Thymus (tissue), 11 donors: ENCODE results near the gene SYT14. TPM values are rescaled to one million over a fixed set of nuclear protein-coding genes. Genes with fewer than 3 reads are reported as not detected.

Source experiments
- DNase-seq, 9 donors: peaks; one replicate each; pipeline ENCODE4 v3.0.0-alpha.2; 2013; ENCODE audit warnings: low spot score in 9 of 9, low read depth in 6 of 9, missing footprints in 1 of 9
- H3K27ac ChIP-seq, 2 donors: one replicate each; pipeline ENCODE4 v1.5.1; 2013; ENCODE audit warnings: control low read depth in 1 of 2, low read depth in 1 of 2, low read length in 1 of 2, mild to moderate bottlenecking in 1 of 2, moderate library complexity in 1 of 2
- H3K27me3 ChIP-seq, 2 donors: one replicate each; pipeline ENCODE4 v1.5.1; 2013; ENCODE audit warnings: low read length in 1 of 2; ENCODE audit not compliant: control insufficient read depth in 2 of 2, insufficient read depth in 1 of 2
- H3K36me3 ChIP-seq, 2 donors: one replicate each; pipeline ENCODE4 v1.5.1; 2013; ENCODE audit warnings: low read length in 1 of 2, mild to moderate bottlenecking in 1 of 2, moderate library complexity in 1 of 2; ENCODE audit not compliant: control insufficient read depth in 2 of 2, insufficient read depth in 2 of 2
- H3K4me1 ChIP-seq, 2 donors: one replicate each; pipeline ENCODE4 v1.5.1; 2013; ENCODE audit warnings: low read length in 2 of 2; ENCODE audit not compliant: control insufficient read depth in 2 of 2, insufficient read depth in 2 of 2
- H3K4me3 ChIP-seq, 2 donors: one replicate each; pipeline ENCODE4 v1.5.1; 2013; ENCODE audit warnings: low read length in 2 of 2, control low read depth in 1 of 2, mild to moderate bottlenecking in 1 of 2
- H3K9me3 ChIP-seq, 2 donors: one replicate each; pipeline ENCODE4 v1.5.1; 2013; ENCODE audit warnings: low read length in 1 of 2, mild to moderate bottlenecking in 1 of 2; ENCODE audit not compliant: control insufficient read depth in 2 of 2, insufficient read depth in 1 of 2
- WGBS: extraction: QIAGEN DNeasy Blood & Tissue Kit; methylation state at CpG from one replicate; pipeline ENCODE4 v1.1.7; 2013; 5-methylcytosine and 5-hydroxymethylcytosine counted together
- polyA plus RNA-seq: library from polyadenylated mRNA; stranded (reverse); fragments of 200-250 nt; gene quantifications from one replicate; pipeline ENCODE4 v1.2.3, GENCODE V29; 2013
- total RNA-seq: library from RNA; stranded (reverse); fragments of 120-200 nt; gene quantifications from one replicate; pipeline ENCODE4 v1.2.4, GENCODE V29; 2013
- donor health status: healthy.

Gene SYT14
- total and polyA plus RNA-seq, 2 donors = 0.05 to 0.16 TPM

- H3K9me3 ChIP-seq = no peaks in the 10 kb centered on the region
- WGBS = 26% methylated on average over 3 of the region's 3 CpGs
Measured at GRCh38 chr1:209926045-209926444, 12.0 kb upstream of the SYT14 start.

GRCh38 chr1:209927466-209927865 lies 10.6 kb upstream of the SYT14 start:
- Histone ChIP-seq H3K27me3 (no peaks in the 10 kb centered on the region), H3K9me3 (no peaks in the 10 kb centered on the region), H3K36me3 (no peaks in the 10 kb centered on the region), H3K4me3 (no peak overlapping the region), H3K4me1 (no peaks in the 10 kb centered on the region), H3K27ac (no peak overlapping the region)
- DNase-seq = no peak

More at GRCh38 chr1:209926045-209926444, 12.0 kb upstream of the SYT14 start:
- Histone ChIP-seq H3K4me1 (no peaks in the 10 kb centered on the region), H3K27me3 (no peaks in the 10 kb centered on the region), H3K27ac (no peak overlapping the region), H3K4me3 (no peak overlapping the region), H3K36me3 (no peaks in the 10 kb centered on the region)
- no peak for DNase-seq

- Histone ChIP-seq H3K9me3 (no peaks in the 10 kb centered on the region), H3K27me3 (no peaks in the 10 kb centered on the region), H3K27ac (no peak overlapping the region), H3K4me3 (no peak overlapping the region), H3K4me1 (no peaks in the 10 kb centered on the region), H3K36me3 (no peaks in the 10 kb centered on the region)
- no peak for DNase-seq
Measured at GRCh38 chr1:209929751-209930150, 8.3 kb upstream of the SYT14 start.

GRCh38 chr1:209931141-209931540 lies 6.9 kb upstream of the SYT14 start:
- 27% methylated on average over 2 of the region's 2 CpGs for WGBS
- Histone ChIP-seq H3K4me1 (no peaks in the 10 kb centered on the region), H3K27me3 (no peaks in the 10 kb centered on the region), H3K4me3 (no peak overlapping the region), H3K27ac (no peak overlapping the region), H3K36me3 (no peaks in the 10 kb centered on the region), H3K9me3 (no peaks in the 10 kb centered on the region)
- no peak for DNase-seq

- H3K27ac ChIP-seq = no peak overlapping the region
- peaks cover 0 to 4% of the 10 kb centered on the region in 2 donors for H3K4me1 ChIP-seq
- H3K27me3 ChIP-seq = peaks cover 23 to 28% of the 10 kb centered on the region in 2 donors
- H3K4me3 ChIP-seq = no peak overlapping the region
- no peak for DNase-seq
- 97% methylated on average over 6 of the region's 6 CpGs for WGBS
- H3K9me3 ChIP-seq = no peaks in the 10 kb centered on the region
- no peaks in the 10 kb centered on the region for H3K36me3 ChIP-seq
Measured at GRCh38 chr1:209936125-209936524, 1.9 kb upstream of the SYT14 start.

- Histone ChIP-seq H3K9me3 (no peaks in the 10 kb centered on the region), H3K4me3 (no peak overlapping the region), H3K27ac (no peak overlapping the region), H3K36me3 (no peaks in the 10 kb centered on the region), H3K4me1 (no peaks in the 10 kb centered on the region), H3K27me3 (no peaks in the 10 kb centered on the region)
- DNase-seq = no peak
- WGBS = 66% methylated on average over 2 of the region's 2 CpGs
Measured at GRCh38 chr1:209945377-209945776, 7.4 kb downstream of the SYT14 start.

GRCh38 chr1:209948155-209948554 lies 10.1 kb downstream of the SYT14 start:
- H3K27ac ChIP-seq = no peak overlapping the region
- DNase-seq = no peak
- no peaks in the 10 kb centered on the region for H3K4me1 ChIP-seq
- WGBS = 95% methylated on average over 3 of the region's 3 CpGs
- H3K4me3 ChIP-seq = no peak overlapping the region
- no peaks in the 10 kb centered on the region for H3K36me3 ChIP-seq
- no peaks in the 10 kb centered on the region for H3K27me3 ChIP-seq
- H3K9me3 ChIP-seq = no peaks in the 10 kb centered on the region

- no peaks in the 10 kb centered on the region for H3K36me3 ChIP-seq
- H3K9me3 ChIP-seq = no peaks in the 10 kb centered on the region
- WGBS = 98% methylated on average over 2 of the region's 2 CpGs
- DNase-seq = no peak
- no peaks in the 10 kb centered on the region for H3K27me3 ChIP-seq
- no peaks in the 10 kb centered on the region for H3K4me1 ChIP-seq
- no peak overlapping the region for H3K27ac ChIP-seq
- no peak overlapping the region for H3K4me3 ChIP-seq
Measured at GRCh38 chr1:209956116-209956515, 18.1 kb downstream of the SYT14 start.

GRCh38 chr1:209959623-209960022 lies 21.6 kb downstream of the SYT14 start:
- no peak for DNase-seq
- Histone ChIP-seq H3K4me1 (no peaks in the 10 kb centered on the region), H3K36me3 (no peaks in the 10 kb centered on the region), H3K9me3 (no peaks in the 10 kb centered on the region), H3K27me3 (no peaks in the 10 kb centered on the region), H3K27ac (no peak overlapping the region), H3K4me3 (no peak overlapping the region)
- 96% methylated on average over 2 of the region's 2 CpGs for WGBS

- H3K4me3 ChIP-seq = no peak overlapping the region
- WGBS = 95% methylated on average over 2 of the region's 2 CpGs
Measured at GRCh38 chr1:209960926-209961325, 22.9 kb downstream of the SYT14 start.

More at GRCh38 chr1:209960926-209961325, 22.9 kb downstream of the SYT14 start:
- DNase-seq = no peak
- H3K4me1 ChIP-seq = no peaks in the 10 kb centered on the region
- no peaks in the 10 kb centered on the region for H3K9me3 ChIP-seq
- no peaks in the 10 kb centered on the region for H3K27me3 ChIP-seq
- no peak overlapping the region for H3K27ac ChIP-seq
- no peaks in the 10 kb centered on the region for H3K36me3 ChIP-seq
